ENCODE data around the gene KLK6.
"Not testable (repeated sequence)": the region's sequence is repeated elsewhere in the genome, so short reads cannot be mapped to it uniquely, and the experiment has no call there.

The KLK6 gene

DNA sequence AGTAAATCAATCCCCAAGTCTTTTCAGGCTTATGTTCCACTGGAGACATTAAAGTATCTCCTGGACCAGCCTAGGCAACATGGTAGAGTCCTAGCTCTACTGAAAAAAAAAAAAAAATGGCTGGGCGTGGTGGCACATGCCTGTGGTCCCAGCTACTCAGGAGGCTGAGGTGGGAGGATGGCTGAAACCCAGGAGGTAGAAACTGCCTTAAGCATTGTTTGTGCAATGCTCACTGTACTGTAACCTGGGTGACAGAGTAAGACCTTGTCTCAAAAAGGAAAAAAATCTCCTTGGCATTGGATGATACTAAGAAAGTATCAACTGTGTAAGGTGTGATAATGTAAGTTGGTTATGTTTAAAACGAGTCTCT, 23.3 kb upstream of the KLK6 start:
- DNase-seq (ENCODE audit: low read depth): no peak

DNA sequence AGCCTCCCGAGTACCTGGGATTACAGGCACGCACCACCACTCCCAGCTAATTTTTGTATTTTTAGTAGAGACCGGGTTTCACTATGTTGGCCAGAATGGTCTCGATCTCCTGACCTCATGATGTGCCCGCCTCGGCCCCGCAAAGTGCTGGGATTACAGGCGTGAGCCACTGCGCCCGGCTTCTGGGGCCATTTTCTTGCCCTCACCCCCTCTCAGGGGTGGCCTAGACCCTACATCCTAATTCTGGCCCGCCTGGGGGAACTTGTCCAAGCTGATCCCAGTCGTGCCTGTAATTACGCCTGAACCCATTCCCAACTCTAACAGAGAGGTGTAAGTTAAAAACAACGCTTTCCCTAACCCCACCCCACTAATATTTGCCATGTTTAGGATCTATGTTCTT, 15.0 kb upstream of the KLK6 start:
- not testable (repeated sequence) for DNase-seq (ENCODE audit: low read depth)

DNA sequence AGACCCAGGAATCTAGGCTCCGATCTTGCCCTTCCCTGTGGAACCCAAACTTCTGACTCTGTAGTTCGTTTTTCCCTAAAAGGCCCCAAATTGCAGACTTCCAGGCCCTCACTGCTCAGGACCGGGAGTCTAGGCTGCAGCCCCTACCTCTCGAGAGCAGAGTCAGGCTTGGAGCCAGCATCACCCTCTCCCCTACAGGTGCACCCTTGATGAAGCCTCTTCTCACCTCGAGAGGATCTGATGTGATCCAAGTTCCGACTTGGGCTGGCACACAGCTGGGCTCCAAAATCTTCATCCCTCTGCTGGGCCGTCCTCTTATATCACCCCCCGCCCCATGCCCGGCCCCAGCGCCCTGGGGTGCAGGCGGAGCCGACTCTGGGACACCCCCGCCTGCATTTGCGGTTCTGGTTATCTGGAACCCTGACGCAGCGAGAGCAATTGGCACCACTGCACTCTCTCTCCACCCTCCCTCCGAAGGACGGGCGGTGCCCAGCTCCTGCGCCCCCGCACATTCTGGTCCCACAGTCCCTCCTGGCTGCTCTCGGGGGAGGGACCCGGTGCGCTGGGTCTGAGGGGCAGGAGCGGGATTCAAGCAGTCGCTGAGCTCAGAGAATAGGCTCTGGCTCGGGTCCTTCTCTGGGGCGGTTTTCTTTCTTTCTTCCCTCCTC, 14.4 kb upstream of the KLK6 start, which contains the start of gene KLK7:
KLK7 (minus strand) TSS at position 293 of the 668 bp plus-strand sequence. CDS start 1,518 bp downstream, outside the sequence.
- no peak for DNase-seq (ENCODE audit: low read depth)

DNA sequence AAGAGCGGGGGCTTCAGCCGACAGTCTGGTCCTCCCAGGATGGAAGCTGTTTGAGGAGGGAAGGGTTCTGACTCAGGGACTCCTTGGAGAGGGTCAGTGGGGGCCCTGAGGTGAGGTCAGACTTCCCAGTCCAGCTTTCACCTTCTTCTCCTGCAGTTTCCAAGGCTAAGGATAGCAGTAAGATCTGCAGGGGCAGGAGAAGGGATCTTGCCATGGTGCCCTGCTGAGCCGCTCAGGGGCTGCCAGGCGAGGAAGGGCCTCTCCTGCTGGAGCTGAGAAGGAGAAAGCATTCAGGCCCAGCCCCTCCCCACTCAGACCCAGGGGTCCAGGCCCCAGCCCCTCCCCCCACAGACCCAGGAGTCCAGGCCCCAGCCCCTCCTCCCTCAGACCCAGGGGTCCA, 12.8 kb upstream of the KLK6 start:
- DNase-seq (ENCODE audit: low read depth): no peak

DNA sequence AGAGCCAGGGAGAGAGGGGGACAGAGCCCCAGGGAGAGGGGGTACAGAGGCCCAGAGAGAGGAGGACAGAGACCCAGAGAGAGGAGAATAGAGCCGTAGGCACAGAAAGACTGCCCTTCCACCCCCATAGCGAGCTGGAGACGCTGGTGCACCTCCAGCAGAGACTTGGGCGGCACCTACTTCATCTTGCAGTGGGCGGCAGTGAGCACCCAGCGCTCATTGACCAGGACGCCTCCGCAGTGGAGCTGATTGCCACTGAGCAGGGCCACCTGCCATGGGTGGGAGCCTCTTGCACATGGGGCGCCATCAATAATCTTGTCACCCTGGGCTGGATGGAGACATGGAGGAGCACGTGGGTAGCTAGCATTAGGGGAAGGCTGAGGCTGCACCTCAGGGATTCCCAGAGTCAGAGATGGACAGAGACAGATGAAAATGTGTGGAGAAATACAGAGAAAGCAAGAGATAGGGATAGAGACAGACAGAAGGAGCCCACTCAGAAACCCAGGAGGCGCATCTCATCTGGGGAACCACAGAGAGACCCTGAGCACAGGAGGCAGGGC, 12.3 kb upstream of the KLK6 start:
- no peak for DNase-seq (ENCODE audit: low read depth)

DNA sequence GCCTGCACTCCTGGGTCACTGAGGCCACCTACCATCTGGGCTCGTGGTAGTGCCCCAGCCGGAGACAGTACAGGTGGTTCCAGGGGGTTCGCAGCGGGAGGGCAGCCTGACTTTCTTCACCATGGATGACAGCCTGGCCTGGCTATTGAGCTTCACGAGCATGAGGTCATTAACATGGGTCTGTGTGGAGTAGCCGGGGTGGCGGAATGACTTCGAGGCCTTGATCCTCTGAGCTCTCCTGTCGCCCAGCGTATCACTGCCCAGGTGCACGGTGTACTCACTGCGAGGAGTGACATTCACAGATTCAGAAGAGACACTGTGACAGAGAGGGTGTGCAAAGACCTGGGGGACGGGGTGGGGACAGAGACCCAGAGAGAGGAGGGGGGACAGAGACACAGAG, 10.8 kb upstream of the KLK6 start:
- no peak for DNase-seq (ENCODE audit: low read depth)

DNA sequence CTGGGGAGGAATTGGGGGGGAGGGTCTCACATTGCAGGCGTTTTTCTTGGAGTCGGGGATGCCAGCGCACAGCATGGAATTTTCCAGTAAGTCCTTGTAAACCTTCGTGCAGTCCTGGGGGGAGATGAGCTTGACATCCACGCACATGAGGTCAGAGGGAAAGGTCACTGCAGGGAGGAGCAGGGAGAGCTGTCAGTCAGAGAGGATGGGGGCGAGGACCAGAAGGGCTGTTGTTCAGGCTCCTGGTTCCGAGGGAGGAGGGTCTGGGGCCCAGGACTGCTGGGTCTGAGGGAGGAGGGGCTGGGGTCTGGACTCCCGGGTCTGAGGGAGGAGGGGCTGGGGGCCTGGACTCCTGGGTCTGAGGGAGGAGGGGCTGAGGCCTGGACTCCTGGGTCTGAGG, 10.4 kb upstream of the KLK6 start:
- no peak for DNase-seq (ENCODE audit: low read depth)

DNA sequence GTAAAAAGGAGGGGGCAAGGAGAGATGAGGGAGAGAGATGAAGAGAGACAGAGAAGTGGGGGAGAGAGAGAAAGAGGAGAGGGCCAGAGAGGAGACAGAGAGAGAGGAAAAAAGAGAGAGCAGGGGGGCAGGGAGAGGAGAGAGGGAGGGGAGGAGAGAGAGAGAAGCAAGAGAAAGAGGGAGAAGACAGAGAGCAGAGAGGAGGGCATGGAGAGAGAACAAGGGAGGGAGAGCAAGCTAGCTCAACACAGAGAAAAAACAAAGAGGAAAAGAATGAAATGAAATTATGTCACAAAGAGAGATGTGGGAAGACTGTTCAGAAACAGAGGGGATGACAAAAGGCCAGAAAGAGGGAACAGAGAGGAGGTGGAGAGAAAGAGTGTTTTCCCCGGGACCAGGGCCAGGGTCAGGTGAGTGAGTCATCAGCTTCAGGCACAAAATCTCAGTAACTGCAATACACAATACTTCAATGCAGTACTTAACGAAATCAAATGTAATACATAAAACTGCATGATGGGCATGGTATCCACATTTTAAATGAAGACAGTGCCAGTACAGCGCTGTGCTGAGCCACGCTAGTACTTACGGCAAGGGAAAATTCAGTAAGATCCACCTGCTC, 9.5 kb upstream of the KLK6 start:
- no peak for DNase-seq (ENCODE audit: low read depth)

DNA sequence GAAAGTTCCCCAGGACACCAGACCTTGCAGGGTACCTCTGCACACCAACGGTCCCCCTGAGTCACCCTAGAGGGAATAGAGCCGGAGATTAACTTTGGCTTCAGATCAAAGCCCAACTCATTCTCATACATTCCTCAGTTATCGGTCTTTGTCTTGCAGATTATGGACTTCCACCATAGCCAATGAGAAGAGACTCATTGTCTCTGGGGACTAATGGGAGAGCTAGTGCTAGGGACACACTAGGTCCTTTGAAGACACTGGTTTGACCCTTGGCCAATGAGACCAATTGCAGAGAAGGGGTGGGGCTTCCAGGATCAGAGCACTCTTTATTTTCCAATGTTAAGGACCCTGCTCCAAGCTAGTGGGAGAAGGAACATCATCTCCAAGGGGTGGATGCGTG, 8.2 kb upstream of the KLK6 start:
- DNase-seq (ENCODE audit: low read depth): no peak

DNA sequence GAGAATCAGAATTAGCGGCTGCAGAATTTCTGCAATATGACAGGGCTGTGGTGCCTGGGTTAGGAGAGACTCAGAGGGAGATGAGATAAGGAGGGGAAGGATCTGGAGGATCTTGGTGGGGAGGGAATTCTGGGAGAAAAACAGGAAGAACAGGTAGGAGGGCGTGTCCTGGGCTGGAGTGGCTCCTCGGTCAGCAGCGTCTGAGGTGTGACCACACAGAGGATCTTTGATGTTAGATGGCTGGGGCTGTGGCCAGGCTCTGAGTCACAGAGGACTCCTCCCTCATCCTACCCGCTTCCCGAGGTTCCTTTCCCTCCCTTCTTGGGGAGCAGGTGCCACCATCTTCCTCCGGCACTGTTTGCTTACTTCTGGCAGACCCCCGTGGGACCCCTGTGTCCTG, 6.4 kb upstream of the KLK6 start:
- no peak for DNase-seq (ENCODE audit: low read depth)

DNA sequence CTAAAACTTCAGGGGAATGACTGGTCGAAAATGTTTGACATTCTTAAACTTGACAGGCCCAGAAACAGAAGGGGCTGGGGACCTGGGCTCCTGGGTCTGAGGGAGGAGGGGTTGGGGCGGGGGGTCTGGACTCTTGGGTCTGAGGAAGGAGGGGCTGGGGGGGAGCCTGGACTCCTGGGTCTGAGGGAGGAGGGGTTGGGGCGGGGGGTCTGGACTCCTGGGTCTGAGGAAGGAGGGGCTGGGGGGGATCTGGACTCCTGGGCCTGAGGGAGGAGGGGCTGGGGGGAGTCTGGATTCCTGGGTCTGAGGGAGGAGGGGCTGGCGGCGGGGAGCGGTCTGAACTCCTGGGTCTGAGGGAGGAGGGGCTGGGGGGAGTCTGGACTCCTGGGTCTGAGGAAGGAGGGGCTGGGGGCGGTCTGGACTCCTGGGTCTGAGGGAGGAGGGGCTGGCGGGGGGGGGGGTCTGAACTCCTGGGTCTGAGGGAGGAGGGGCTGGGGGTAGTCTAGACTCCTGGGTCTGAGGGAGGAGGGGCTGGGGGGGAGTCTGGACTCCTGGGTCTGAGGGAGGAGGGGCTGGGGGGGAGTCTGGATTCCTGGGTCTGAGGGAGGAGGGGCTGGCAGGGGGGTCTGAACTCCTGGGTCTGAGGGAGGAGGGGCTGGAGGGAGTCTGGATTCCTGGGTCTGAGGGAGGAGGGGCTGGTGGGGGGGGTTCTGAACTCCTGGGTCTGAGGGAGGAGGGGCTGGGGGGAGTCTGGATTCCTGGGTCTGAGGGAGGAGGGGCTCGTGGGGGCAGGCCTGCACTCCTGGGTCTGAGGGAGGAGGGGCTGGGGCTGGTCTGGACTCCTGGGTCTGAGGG, 5.5 kb upstream of the KLK6 start:
- DNase-seq (ENCODE audit: low read depth): no peak

DNA sequence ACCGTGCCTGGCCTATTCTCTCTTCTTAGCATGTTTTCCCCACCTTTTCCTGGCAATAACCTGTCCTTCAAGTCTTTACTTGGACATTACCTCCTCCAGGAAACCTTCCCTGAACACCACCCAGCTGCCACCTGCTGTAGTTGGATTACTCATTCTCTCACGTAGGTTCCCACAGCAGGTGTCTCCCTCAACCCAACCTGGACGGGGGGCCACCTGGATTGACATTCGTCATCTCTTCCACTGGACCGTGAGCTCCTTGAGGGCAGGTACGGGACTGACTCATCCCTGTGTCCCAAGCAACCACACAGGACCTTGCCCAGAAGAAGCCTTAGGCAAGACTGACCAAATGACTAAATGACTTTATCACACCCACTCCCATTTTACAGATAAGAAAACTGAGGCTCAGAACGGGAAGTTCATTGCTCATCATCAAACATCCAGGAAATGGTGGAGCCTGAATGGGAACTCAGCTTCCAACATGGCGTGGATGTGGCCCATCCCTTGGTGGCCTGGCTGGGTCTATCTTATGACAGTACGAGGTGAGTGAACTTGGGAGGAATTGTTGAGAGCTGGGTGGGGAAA, 3.5 kb upstream of the KLK6 start:
- DNase-seq (ENCODE audit: low read depth): no peak

DNA sequence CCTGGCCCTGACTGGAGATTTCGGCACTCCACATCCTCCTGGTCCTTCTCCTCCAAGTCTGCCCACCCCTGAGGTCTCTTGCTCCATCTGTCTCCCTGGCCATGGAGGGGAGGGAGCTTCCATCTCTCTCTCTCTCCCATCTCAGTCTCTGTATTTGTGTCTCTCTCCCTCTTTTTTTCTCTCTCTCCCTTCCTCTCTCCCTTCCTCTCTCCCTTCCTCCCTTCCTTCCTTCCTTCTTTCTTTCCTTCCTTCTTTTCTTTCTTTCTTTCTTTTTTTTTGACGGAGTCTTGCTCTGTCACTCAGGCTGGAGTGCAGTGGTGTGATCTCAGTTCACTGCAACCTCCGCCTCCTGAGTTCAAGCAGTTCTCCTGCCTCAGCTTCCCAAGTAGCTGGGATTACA, 419 bp upstream of the KLK6 start:
- DNase-seq (ENCODE audit: low read depth): not testable (repeated sequence)

DNA sequence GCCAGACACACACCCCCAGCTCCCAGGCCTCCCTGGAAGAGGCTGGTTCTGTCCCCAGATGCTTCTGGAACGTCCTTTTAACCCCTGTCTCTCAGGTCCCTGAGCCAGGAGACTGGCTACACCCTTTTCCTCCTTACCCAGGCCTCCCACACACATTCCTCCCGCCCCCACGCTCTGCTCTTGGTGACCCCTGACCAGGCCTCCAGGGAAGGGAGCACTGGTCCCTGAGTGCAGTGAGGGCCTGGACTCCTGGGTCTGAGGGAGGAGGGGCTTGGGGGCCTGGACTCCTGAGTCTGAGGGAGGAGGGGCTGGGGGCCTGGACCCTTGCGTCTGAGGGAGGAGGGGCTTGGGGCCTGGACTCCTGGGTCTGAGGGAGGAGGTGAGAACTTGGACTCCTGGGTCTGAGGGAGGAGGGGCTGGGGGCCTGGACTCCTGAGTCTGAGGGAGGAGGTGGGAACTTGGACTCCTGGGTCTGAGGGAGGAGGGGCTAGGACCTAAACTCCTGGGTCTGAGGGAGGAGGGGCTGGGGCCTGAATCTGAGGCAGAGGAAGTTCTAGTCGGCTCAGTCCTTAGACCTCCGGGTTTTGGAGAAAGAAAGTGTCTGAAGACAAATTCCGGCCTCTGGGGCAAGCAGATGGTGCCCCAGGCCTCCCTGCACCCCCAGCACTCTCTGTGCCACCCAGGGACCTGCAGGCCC, 527 bp downstream of the KLK6 start:
- no peak for DNase-seq (ENCODE audit: low read depth)

DNA sequence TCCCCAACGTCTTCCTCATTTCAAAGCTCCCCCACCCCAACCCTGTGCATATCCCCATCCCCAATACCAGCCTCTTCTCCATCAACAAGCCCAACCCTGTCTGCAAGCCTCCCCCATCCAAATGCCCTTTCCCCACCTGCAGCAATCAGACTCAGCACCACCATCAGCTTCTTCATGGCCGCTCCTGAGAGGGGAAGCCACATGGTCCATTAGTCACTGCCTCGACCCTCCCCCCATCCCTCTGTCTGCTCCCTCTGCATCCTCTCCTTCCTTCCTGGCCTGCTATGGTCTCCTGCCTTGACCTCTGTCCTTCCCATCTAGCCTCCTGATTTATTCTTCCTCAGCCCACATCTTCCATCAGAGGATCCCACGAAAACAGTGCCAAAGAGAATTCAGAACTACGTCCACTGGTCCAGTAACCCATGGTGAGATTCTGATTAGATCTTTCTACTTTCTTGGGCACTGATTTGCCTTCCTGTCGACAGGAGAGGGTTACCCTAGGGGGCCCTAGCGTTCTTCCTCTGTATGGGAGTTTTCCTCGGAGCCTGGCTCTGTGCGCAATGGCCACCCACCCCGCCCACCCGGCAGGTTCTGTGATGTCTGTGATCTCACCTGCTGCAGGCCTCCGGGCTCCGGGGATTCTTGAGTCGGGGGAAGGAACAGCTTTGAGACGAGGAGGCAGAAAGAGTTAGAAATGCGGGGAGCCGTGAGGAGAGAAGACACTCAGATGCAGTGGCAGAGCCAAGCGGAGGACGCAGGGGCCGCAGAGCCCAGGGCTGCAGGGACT, 1.3 kb downstream of the KLK6 start:
- no peak for DNase-seq (ENCODE audit: low read depth)

DNA sequence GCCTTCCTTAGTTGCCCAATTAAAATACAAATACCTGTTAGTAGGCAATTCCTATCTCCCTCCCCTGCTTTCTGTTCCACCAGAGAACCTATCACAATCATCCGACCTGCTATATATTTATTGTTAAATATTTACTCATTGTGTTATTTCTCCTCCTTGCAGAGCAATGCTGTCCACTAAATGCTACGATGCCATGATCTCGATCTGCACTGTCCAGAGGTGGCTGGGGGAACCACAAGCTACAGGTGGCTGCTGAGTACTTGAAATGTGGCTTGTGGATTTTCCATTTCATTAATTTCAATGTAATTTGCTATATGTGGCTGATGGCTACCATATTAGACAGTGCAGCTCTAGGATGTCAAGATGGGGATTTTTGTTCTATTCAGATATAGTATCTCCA, 5.1 kb downstream of the KLK6 start:
- no peak for DNase-seq (ENCODE audit: low read depth)

DNA sequence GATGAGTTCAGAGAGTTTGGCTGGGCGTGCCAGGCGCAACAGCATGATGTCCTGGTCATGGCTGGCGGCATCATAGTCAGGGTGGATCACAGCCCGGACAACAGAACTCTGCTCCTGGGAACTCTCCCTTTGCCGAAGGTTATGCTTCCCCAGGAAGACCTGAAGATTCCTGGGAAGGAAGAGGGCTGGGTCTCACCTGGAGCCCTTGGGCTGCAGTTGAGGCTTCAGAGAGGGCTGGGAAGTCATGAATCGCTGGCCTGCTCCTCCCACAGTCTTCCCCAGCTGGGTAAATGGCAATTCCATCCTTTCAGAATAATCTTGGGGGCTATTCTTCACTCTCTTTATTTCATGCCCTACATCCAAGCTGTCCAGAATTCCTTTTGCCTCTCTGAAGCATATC, 6.0 kb downstream of the KLK6 start:
- DNase-seq (ENCODE audit: low read depth): no peak

DNA sequence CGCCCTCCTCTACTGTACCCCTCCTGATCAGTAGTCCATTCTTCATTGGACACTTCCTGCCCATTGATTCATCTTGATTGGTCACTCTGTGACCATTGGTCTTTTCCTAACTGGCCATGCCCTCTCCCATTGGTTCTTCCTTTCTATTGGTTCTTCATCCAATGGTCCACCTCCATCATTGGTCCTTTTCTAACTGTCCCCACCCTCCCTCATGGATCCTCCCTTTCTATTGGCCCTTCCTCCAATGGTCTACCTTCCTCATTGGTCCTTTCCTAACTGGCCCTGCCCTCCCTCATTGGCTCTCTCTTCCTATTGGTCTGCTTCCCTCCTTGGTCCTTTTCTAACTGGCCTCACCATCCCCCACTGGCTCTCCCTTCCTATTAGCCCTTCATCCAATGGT, 7.1 kb downstream of the KLK6 start:
- DNase-seq (ENCODE audit: low read depth): no peak

DNA sequence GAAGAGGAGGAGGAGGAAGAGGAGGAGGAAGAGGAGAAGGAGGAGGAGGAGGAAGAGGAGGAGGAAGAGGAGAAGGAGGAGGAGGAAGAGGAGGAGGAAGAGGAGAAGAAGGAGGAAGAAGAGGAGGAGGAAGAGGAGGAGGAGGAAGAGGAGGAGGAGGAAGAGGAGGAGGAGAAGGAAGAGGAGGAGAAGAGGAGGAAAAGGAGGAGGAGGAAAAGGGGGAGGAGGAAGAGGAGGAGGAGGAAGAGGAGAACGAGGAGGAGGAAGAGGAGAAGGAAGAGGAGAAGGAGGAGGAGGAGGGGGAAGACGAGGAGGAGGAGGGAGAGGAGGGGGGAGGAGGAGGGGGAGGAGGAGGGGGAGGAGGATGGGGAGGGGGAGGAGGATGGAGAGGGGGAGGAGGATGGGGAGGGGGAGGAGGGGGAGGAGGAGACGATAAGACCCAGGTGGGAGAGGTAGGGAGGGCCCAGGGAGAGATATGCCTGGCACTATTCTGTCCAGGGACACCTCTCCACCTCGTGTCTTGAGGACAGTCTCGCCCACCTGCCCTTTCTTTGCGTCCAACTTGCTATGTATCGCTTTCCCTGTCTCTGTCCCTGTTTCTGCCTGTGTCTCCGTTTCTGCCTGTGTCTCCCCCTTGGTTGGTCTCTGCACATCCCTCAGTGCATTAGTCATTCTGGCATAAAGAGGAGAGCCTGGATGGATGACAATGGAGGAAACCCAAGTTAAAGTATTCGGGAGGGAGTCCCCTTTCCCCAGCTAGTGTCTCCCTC, 9.5 kb downstream of the KLK6 start:
- no peak for DNase-seq (ENCODE audit: low read depth)

DNA sequence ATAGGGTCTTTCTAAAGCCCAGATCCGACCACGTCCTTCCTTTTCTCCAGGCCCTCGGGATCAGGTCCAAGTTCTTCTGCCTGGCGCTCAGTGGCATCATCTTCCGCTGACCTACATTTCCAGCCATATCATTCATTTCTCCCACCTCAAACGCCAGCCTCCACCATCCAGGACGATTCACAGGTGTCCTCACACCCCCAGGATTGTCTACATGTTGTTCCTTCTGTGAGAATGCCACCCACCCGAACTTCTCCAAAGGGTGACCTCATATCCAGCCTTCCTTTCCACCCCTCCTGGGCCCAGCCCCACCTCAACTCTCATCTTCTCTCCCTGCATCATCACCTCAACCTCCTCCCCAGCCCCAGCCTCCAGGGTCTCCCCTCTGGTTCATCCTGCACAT, 11.8 kb downstream of the KLK6 start:
- DNase-seq (ENCODE audit: low read depth): no peak

All from GM04503 (cell line).